GM18867 (cell line): Measurements from ENCODE around the gene C8B.

Source experiments
- ATAC-seq: cut with Tn5 transposase; IDR thresholded peaks from one replicate; pipeline ENCODE4 v1.9.1; 2021; ENCODE audit warnings: mild to moderate bottlenecking, moderate library complexity; ENCODE audit not compliant: unreplicated experiment

The C8B gene

GRCh38 chr1:56933161-56933560 is 32.7 kb downstream of the C8B start:
- no peak for ATAC-seq

DNA sequence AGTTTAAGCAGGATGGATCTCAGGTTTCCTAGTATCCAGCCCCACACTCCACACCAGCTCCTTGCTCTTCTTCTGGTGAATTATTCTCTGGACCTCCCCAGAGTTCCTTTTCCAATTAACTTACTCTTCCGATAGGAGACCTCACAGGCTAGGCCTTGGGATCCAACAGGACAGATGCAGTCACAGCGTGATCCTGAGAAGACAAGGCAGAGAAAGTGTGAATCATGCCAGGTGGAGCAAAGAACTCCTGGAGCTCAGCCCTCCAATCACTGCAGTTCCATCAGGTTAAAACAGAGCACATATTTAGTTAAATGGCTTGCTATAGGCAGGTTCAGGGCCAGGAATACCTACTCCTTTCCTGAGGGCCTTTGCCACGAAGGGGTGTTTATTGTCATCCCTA is 34.1 kb downstream of the C8B start:
- ATAC-seq: no peak

DNA sequence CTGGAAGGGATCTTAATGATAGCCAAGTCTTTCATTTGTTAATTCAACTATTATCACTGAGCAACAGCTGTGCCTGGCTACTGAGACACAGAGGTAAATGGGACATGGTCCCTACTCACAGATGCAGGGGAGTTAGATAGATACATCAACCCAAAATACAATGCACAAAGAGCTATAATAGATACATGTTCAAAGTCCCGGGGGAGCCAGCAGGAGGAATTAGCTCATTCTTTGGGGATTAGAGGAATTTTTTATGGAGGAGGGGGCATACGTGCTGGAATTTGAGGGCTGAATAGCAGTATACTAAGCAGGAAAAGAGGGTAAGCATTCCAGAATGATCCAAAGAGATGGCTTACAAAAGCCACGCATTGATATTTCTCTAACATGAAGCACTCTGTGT is 34.6 kb downstream of the C8B start:
- no peak for ATAC-seq

DNA sequence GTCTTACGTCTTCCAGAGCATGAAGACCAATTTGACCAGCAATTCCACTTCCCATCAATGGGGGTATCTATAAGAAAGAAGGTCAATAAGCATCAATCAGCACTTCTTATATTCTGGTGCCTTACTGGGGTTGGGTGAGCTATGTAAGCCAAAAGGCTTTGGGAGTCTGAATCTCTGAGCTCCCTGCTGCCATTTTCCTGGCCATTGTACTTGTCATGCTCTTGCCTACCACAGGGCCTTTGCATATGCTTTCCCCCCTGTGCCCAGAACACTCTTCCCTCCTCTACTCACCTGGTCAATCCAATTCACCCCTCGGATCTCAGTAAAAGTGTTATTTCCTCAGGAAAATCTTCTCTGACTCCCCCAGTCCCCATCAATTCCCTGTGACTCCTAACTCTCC is 36.3 kb downstream of the C8B start:
- no peak for ATAC-seq

GRCh38 chr1:56927986-56928385 is 37.8 kb downstream of the C8B start:
- ATAC-seq: no peak

- ATAC-seq: no peak
Measured at GRCh38 chr1:56927171-56927570, 38.6 kb downstream of the C8B start.

GRCh38 chr1:56925193-56925592 is 40.6 kb downstream of the C8B start:
- no peak for ATAC-seq

- no peak for ATAC-seq
Measured at GRCh38 chr1:56924116-56924515, 41.7 kb downstream of the C8B start.

GRCh38 chr1:56923201-56923600 is 42.6 kb downstream of the C8B start:
- no peak for ATAC-seq

- no peak for ATAC-seq
Measured at GRCh38 chr1:56922507-56922906, 43.3 kb downstream of the C8B start.

- ATAC-seq: no peak
Measured at GRCh38 chr1:56922070-56922469, 43.7 kb downstream of the C8B start.

DNA sequence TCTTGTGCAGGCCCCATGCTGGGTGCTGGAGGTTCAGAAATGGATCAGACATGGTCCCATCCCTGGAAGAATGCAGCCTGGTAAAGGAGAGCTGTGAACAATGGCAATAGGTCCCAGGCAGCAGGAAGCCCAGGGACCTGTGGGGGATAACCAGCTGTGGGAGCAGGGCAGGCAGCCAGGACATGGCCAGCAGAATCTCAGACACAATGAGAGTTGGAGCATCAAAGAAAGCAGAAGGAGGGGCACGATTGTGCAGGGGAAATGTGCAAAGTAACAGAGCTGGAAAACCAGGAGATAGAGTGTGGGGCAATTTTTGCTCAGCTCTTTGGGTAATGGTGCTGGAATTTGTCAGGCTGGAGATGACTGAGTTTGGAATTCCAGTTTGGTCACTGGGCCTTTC is 44.3 kb downstream of the C8B start:
- no peak for ATAC-seq

- ATAC-seq: no peak
Measured at GRCh38 chr1:56920591-56921001, 45.2 kb downstream of the C8B start.

- no peak for ATAC-seq
Measured at GRCh38 chr1:56917356-56917755, 48.5 kb downstream of the C8B start.

GRCh38 chr1:56916630-56917029 is 49.2 kb downstream of the C8B start:
- no peak for ATAC-seq

DNA sequence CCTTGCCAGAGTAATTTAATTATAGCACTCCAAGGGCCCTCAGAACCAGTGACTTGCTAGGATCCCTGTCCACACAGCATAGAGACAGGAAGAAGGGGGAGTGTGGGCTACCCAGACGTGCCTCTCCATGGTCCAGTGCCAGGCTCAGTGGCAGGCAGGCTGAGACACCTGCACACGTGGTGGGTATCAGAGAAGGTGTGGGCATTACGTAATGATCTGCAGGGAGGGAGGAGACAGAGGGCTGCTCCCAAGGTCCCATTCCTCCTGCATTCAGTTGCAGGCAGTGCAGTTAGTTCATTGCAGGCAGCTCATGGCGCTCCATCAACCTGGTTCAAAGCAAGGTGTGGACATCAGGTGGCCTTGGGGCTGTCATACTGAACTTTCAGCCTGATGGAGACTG is 49.9 kb downstream of the C8B start:
- no peak for ATAC-seq

DNA sequence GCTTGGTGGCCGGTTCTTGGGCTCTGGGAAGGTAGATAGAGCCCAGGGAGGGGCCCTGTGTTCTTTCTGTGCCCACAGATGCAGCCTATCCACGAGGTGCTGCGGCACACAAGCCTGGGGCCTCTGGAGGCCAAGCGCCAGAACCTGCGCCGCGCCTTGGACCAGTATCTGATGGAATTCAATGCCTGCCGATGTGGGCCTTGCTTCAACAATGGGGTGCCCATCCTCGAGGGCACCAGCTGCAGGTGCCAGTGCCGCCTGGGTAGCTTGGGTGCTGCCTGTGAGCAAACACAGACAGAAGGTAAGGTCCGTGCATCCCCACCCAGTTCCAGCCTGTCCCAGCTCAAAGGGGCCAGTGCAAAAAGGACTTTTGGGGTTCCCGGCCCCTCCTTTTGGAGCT is 53.5 kb downstream of the C8B start:
- no peak for ATAC-seq

- ATAC-seq: no peak
Measured at GRCh38 chr1:56911098-56911938, 54.5 kb downstream of the C8B start.

DNA sequence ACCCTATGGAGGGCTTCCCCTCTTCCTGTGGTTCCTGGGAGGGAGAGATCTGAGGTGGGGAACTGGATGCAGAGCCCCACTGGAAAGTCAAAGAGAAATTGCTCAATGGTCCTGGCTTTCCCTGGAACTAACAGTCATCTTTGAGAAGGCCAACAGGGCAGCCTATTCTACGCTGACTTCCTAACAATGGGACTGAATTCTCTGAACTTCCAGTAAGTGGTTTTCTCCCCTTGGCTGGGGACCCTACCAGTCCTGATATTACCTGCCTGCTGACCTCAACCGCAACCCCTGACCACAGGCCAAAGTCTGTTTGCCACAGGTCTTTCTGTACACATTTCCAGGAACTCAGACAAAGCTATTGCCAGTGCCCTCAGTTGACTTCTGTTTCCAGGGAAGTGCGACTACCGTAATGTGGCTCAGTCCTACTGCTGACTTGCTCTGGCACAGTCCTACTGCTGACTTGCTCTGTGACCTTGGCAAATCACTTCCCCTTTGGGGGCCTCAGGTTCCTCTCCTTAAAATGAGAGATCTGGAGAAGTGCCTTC is 55.3 kb downstream of the C8B start:
- no peak for ATAC-seq

- ATAC-seq: no peak
Measured at GRCh38 chr1:56908619-56909221, 57.1 kb downstream of the C8B start.

- ATAC-seq: no peak
Measured at GRCh38 chr1:56905667-56906066, 60.1 kb downstream of the C8B start.

GRCh38 chr1:56904663-56905397 is 61.0 kb downstream of the C8B start:
- no peak for ATAC-seq
